NCI-H510A treated with DMSO at 0.1 percent for 48 hours (cell line): ENCODE measurements around the gene RAB39A.

Experiments
- DNase-seq: peaks from one replicate; lab custom pipeline; 2025; lab: John Stamatoyannopoulos, UW

The RAB39A gene

DNA sequence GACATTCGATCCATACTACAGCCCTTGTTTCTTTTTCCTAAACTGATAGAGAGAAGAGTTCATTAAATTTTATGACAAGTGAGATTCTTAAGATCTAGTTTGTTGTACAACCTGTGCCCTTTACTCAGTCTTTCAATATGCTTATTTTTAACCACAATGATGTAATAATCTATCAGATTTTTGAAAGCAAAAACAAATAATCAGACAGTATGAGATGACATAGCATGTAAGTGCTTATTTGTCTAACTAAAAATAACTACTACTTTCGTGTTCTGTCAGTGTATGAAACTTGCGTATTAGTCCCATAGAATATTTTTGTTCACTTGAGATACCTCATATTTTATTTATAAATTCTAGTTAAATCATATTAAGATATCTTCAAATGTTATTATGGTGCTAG is 33.2 kb downstream of the RAB39A start:
- DNase-seq, result no peak

DNA sequence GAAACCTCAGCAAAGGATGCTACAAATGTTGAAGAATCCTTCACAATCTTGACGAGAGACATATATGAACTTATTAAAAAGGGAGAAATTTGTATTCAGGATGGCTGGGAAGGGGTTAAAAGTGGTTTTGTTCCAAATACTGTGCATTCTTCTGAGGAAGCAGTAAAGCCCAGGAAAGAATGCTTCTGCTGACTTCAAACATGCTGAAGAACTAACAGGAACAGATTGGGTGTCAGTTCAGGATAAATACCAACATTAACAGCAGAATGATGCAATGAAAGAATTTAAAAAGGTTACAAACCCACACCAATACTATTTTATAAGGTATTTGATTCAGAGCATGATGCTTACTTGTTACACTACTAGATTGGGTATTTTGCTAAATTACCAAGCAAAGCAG is 33.9 kb downstream of the RAB39A start:
- no peak for DNase-seq

- no peak for DNase-seq
Measured at GRCh38 chr11:107963091-107963490, 34.8 kb downstream of the RAB39A start.

DNA sequence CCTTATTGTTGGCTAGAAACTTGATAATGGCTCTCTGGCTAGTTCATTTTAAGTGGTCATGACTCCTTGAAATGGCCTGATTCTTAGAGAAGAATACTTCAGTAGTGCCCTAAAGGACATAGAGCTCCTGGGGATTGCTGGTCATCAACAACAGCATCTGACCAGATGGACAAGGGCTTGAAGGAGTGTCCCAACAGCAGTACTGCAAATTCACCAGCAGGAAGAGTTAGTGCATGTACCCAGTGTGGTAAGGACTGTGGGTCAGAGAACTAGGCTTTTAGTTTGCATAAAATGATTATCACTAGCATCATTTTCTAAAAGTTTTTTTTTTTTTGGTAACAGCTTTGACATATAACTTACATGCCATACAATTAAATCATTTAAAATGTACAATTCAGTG is 41.0 kb downstream of the RAB39A start:
- no peak for DNase-seq

DNA sequence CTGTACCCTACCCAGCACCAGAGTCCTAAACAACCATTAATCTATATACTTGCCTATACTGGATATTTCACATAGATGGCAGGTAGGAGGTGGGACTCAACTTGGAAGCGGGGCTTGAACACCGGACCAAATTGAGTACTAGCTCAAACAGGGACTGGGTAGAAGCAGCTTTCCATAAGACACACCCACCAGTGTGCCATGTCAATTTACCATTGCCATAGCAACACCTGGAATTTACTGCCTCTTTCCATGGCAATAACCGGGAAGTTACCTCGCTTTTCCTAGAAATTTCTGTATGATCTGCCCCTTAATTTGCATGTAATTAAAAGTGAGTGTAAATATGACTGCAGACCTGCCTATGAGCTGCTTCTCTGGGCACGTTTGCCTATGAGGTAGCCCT is 41.8 kb downstream of the RAB39A start:
- no peak for DNase-seq

GRCh38 chr11:107973641-107974040 is 45.4 kb downstream of the RAB39A start:
- DNase-seq, result no peak

- no peak for DNase-seq
Measured at GRCh38 chr11:107988397-107989158, 60.3 kb downstream of the RAB39A start.

- no peak for DNase-seq
Measured at GRCh38 chr11:107991868-107992414, 63.7 kb downstream of the RAB39A start.

DNA sequence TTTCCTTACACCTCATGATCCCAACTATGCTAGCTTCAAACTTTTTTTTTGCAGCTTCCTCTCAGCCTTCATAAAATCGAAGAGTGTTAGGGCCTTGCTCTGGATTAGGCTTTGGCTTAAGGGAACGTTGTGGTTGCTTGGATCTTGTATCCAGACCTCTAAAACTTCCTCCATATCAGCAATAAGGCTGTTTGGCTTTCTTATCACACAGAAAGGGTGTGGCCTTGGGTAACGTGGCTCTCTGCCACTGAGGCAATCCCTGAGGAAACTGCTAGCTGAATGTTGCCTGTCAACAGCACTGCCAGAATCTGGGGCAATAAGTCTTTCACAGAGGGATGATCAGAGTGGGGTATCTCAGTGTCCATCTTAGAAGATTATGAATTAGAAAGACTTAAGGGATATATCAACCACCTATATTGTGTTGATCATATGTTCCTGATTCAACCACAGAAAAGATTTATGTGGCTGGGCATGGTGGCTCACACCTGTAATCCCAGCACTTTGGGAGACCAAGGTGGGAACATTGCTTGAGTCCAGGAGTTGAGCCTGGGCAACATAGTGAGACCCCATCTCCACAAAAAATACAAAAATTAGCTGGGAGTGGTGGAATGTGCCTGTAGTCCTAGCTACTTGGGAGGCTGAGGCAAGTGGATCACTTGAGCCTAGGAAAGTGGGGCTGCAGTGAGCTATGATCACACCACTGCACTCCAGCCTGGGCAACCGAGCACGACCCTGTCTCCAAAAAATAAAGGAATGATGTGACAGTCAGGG is 67.9 kb downstream of the RAB39A start:
- no peak for DNase-seq

DNA sequence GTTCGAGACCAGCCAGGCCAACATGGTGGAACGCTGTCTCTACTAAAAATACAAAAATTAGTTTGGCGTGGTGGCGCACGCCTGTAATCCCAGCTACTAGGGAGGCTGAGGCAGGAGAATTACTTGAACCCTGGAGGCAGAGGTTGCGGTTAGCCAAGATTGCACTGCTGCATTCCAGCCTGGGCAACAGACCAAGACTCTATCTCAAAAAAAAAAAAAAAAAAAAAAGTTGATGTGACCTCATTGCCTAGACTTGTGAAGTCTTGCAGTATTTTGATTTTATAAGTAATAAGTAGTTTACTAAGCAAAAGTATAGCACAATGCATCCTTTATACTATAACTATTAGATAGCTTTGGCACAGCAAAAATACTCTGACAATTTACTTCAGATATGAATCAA is 70.5 kb downstream of the RAB39A start:
- DNase-seq, result no peak

GRCh38 chr11:107999759-108000455 is 71.7 kb downstream of the RAB39A start:
- peak; percentile 19 for DNase-seq

- no peak for DNase-seq
Measured at GRCh38 chr11:108002476-108002875, 74.2 kb downstream of the RAB39A start.

DNA sequence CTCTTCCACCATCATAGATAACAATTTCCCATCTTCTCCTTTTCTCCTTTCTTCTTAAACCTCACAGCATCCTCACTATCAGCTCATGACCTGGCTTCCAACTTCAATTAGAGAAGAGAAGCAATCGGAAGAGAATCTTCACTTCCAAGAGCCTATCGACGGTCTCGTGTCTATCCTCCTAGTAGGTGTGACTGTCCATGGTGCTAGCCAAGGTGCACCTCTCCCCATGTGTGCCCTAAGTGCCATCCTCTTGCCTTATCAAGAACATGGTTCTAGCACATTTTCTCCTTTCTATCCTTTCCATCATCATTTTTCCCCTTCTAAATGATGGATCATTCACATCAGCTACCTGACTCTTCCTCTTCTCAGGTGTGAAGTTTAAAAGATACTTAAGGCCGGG is 75.4 kb downstream of the RAB39A start:
- no peak for DNase-seq

DNA sequence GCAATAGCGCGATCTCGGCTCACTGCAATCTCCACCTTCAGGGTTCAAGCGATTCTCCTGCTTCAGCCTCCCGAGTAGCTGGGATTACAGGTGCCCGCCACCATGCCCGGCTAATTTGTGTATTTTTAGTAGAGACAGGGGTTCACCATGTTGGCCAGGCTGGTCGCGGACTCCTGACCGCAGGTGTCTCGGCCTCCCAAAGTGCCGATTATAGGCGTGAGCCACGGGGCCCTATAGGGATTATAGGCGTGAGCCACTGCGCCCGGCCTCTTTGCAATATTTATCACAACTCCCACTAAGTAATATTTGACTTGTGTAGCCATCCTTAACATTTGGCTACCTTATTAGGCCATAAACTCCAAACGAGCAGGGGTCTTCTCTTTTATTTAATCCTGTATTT is 79.6 kb downstream of the RAB39A start:
- DNase-seq, result no peak

GRCh38 chr11:108008656-108009496 is 80.6 kb downstream of the RAB39A start, which contains the start of gene CUL5:
CUL5 (plus strand) TSS chr11:108008898; CDS start chr11:108009349, 451 bp downstream.
- DNase-seq, result peak; percentile 83

GRCh38 chr11:108009497-108010370 is 81.5 kb downstream of the RAB39A start:
- DNase-seq, result no peak

DNA sequence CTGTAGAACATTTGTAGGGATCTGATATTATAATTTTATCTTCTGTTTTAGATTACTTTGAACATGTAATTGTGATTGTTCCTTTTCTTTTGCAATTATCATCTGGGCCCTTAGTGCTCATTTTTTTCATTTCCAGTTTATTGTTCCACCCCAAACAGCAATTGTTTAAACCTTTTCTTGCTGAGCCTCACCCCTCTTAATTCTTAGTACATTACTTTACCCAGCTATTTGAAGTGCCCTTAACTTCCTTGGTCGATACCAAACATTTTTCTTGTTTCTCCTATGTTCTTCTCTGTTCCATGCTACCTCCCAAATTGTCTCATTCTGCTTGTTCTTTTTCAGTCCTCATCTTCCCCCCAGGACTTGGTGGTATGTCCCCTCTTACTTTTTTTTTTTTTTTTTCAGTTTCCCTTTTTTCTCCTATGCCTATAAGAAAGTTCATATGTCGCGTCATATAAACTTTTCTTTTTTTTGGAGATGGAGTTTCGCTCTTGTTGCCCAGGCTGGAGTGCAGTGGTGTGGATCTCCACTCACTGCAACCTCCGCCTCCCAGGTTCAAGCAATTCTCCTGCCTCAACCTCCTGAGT is 84.0 kb downstream of the RAB39A start:
- DNase-seq, result no peak
